Thyroid gland (tissue), 4 donors: ENCODE data around the gene PRKAA2. TPM values are rescaled to one million over a fixed set of nuclear protein-coding genes. Genes with fewer than 3 reads are reported as not detected.

Source experiments
- DNase-seq, 2 donors: peaks; one replicate each; pipeline ENCODE4 v3.0.0-alpha.2; 2019
- H3K27ac ChIP-seq, 3 donors: fragments of 200-600 bp; sonication (generic); 1 replicate in 2 of 3; 2 replicates in 1 of 3; pipeline ENCODE4 v1.5.1; 2016 to 2019; ENCODE audit warnings: mild to moderate bottlenecking in 1 of 3, moderate library complexity in 1 of 3
- H3K27me3 ChIP-seq: fragments of 200-600 bp; sonication (generic); one replicate; pipeline ENCODE4 v1.5.1; 2019
- H3K36me3 ChIP-seq, 2 donors: fragments of 200-600 bp; sonication (generic); one replicate each; pipeline ENCODE4 v1.5.1; 2016 to 2019
- H3K4me1 ChIP-seq, 2 donors: fragments of 200-600 bp; sonication (generic); one replicate each; pipeline ENCODE4 v1.5.1; 2017 to 2019
- H3K4me3 ChIP-seq, 3 donors: fragments of 200-600 bp; sonication (generic); replicated peaks in 1 of 3; 1 replicate in 2 of 3; 2 replicates in 1 of 3; pipeline ENCODE4 v1.5.1; 2016; ENCODE audit warnings: mild to moderate bottlenecking in 1 of 3
- H3K9me3 ChIP-seq: fragments of 200-600 bp; sonication (generic); one replicate; pipeline ENCODE4 v1.5.1; 2017
- CTCF ChIP-seq, 6 experiments: fragments of 200-600 bp in 3 of 6; fragments of 450-650 bp in 3 of 6; sonication (generic) in 3 of 6; IDR thresholded peaks; one replicate each; pipeline ENCODE4 v1.5.1; 2016 to 2019; ENCODE audit warnings: antibody characterized with exemption in 6 of 6, mild to moderate bottlenecking in 2 of 6, inconsistent platforms in 1 of 6, moderate library complexity in 1 of 6
- POLR2A ChIP-seq, 2 donors: fragments of 450-650 bp; IDR thresholded peaks; one replicate each; pipeline ENCODE4 v1.6.1; 2017; ENCODE audit warnings: antibody characterized with exemption in 2 of 2, mild to moderate bottlenecking in 2 of 2, moderate library complexity in 1 of 2
- WGBS, 2 donors: methylation state at CpG; one replicate each; pipeline ENCODE4 v1.1.5; 2017; 5-methylcytosine and 5-hydroxymethylcytosine counted together
- intact Hi-C: fragments of 100-400 bp; cut with DNase I; formaldehyde crosslinking; loops from one replicate; pipeline ENCODE4 v1.15.1; 2023
- total RNA-seq, 4 donors: library from RNA; depleted of rRNA; stranded (reverse); fragments of >200 nt; gene quantifications; one replicate each; pipeline ENCODE4 v1.2.3, GENCODE V29; 2016

PRKAA2 gene
- total RNA-seq, 4 donors from 2014 or later: 10.4 to 16.5 (median 14.3) TPM

GRCh38 chr1:56626546-56626945 is 18.6 kb upstream of the PRKAA2 start:
- Histone ChIP-seq H3K27ac (no peak overlapping the region), H3K4me1 (no peaks in the 10 kb centered on the region), H3K9me3 (no peaks in the 10 kb centered on the region), H3K36me3 (no peaks in the 10 kb centered on the region), H3K27me3 (no peaks in the 10 kb centered on the region), H3K4me3 (no peak overlapping the region)
- TF ChIP-seq CTCF (IDR thresholded peaks at IDR 0.05) (no peak), POLR2A (IDR thresholded peaks at IDR 0.05) (no peak)
- DNase-seq: no peak
- intact Hi-C loops: no loop called here

GRCh38 chr1:56627019-56627635 is 18.0 kb upstream of the PRKAA2 start:
- Histone ChIP-seq H3K4me1 (no peaks in the 10 kb centered on the region), H3K36me3 (no peaks in the 10 kb centered on the region), H3K4me3 (no peak overlapping the region), H3K9me3 (no peaks in the 10 kb centered on the region), H3K27ac (no peak overlapping the region), H3K27me3 (no peaks in the 10 kb centered on the region)
- whole genome bisulfite sequencing, 2 donors: 90 to 92% methylated on average over 3 of the region's 3 CpGs
- intact Hi-C loops: no loop called here
- TF ChIP-seq CTCF (IDR thresholded peaks at IDR 0.05): no peak
- TF ChIP-seq POLR2A (IDR thresholded peaks at IDR 0.05): no peak
- no peak for DNase-seq

GRCh38 chr1:56627636-56628039 is 17.5 kb upstream of the PRKAA2 start:
- Histone ChIP-seq H3K4me1 (no peaks in the 10 kb centered on the region), H3K9me3 (no peaks in the 10 kb centered on the region), H3K27ac (no peak overlapping the region), H3K4me3 (no peak overlapping the region), H3K27me3 (no peaks in the 10 kb centered on the region), H3K36me3 (no peaks in the 10 kb centered on the region)
- WGBS, 2 donors: 78 to 81% methylated on average over 3 of the region's 3 CpGs
- intact Hi-C loops: no loop called here
- no peak for TF ChIP-seq CTCF (IDR thresholded peaks at IDR 0.05)
- no peak for TF ChIP-seq POLR2A (IDR thresholded peaks at IDR 0.05)
- DNase-seq: no peak

GRCh38 chr1:56630786-56631185 is 14.3 kb upstream of the PRKAA2 start:
- intact Hi-C loops: no loop called here
- H3K4me3 ChIP-seq: no peak overlapping the region
- no peak overlapping the region for H3K27ac ChIP-seq

GRCh38 chr1:56631901-56632300 is 13.2 kb upstream of the PRKAA2 start:
- H3K27ac ChIP-seq: no peak overlapping the region
- H3K4me1 ChIP-seq: no peaks in the 10 kb centered on the region
- H3K27me3 ChIP-seq: no peaks in the 10 kb centered on the region
- intact Hi-C loops: no loop called here
- no peaks in the 10 kb centered on the region for H3K9me3 ChIP-seq
- TF ChIP-seq POLR2A (IDR thresholded peaks at IDR 0.05) (no peak), CTCF (IDR thresholded peaks at IDR 0.05) (no peak)
- H3K36me3 ChIP-seq: no peaks in the 10 kb centered on the region
- no peak for DNase-seq
- 93 to 95% methylated on average over 2 of the region's 2 CpGs for WGBS, 2 donors
- H3K4me3 ChIP-seq: no peak overlapping the region

More at GRCh38 chr1:56630786-56631185, 14.3 kb upstream of the PRKAA2 start:
- no peaks in the 10 kb centered on the region for H3K36me3 ChIP-seq
- no peaks in the 10 kb centered on the region for H3K9me3 ChIP-seq
- no peaks in the 10 kb centered on the region for H3K4me1 ChIP-seq
- TF ChIP-seq POLR2A (IDR thresholded peaks at IDR 0.05): no peak
- no peaks in the 10 kb centered on the region for H3K27me3 ChIP-seq
- DNase-seq: no peak

- no peak for TF ChIP-seq CTCF (IDR thresholded peaks at IDR 0.05)
- TF ChIP-seq POLR2A (IDR thresholded peaks at IDR 0.05): no peak
Observed at GRCh38 chr1:56634981-56635380, 10.1 kb upstream of the PRKAA2 start.

More at GRCh38 chr1:56634981-56635380, 10.1 kb upstream of the PRKAA2 start:
- H3K36me3 ChIP-seq: no peaks in the 10 kb centered on the region
- no peak for DNase-seq
- H3K27ac ChIP-seq: no peak overlapping the region
- intact Hi-C loops: no loop called here
- no peaks in the 10 kb centered on the region for H3K9me3 ChIP-seq
- no peak overlapping the region for H3K4me3 ChIP-seq
- no peaks in the 10 kb centered on the region for H3K27me3 ChIP-seq
- H3K4me1 ChIP-seq: no peaks in the 10 kb centered on the region
- 95% methylated on average over 3 of the region's 3 CpGs for WGBS, 2 donors
